H9 (cell line): ENCODE results near the gene PARD6B. TPM values are rescaled to one million over a fixed set of nuclear protein-coding genes. Genes with fewer than 3 reads are reported as not detected.

Experiments used
- DNase-seq: peaks from one replicate; pipeline ENCODE4 v3.0.0-alpha.2; 2017
- H2AFZ ChIP-seq: one replicate; pipeline ENCODE4 v1.6.1; 2013; ENCODE audit warnings: mild to moderate bottlenecking, low read length, control low read depth, moderate library complexity
- H2AK5ac ChIP-seq: 2 replicates; pipeline ENCODE4 v1.6.1; 2013; ENCODE audit warnings: low read length, control low read depth, mixed read lengths; ENCODE audit not compliant: insufficient read length
- H2BK120ac ChIP-seq: one replicate; pipeline ENCODE4 v1.6.1; 2013; ENCODE audit warnings: low read depth, mild to moderate bottlenecking, low read length, control low read depth, inconsistent platforms; ENCODE audit not compliant: poor library complexity, severe bottlenecking
- H2BK12ac ChIP-seq: 2 replicates; pipeline ENCODE4 v1.6.1; 2013; ENCODE audit warnings: low read length, control low read depth, mixed read lengths, low read depth; ENCODE audit not compliant: insufficient read length
- H2BK15ac ChIP-seq: 2 replicates; pipeline ENCODE4 v1.6.1; 2013; ENCODE audit warnings: low read depth, low read length, control low read depth
- H2BK20ac ChIP-seq: one replicate; pipeline ENCODE4 v1.6.1; 2013; ENCODE audit warnings: low read depth, mild to moderate bottlenecking, low read length, control low read depth, inconsistent platforms; ENCODE audit not compliant: poor library complexity, severe bottlenecking
- H2BK5ac ChIP-seq: 2 replicates; pipeline ENCODE4 v1.6.1; 2013; ENCODE audit warnings: low read length, control low read depth, mixed read lengths; ENCODE audit not compliant: insufficient read length
- H3K14ac ChIP-seq: 2 replicates; pipeline ENCODE4 v1.6.1; 2013; ENCODE audit warnings: low read length, control low read depth; ENCODE audit not compliant: insufficient read depth
- H3K18ac ChIP-seq: 2 replicates; pipeline ENCODE4 v1.6.1; 2013; ENCODE audit warnings: low read depth, mild to moderate bottlenecking, mixed read lengths, low read length, control low read depth; ENCODE audit not compliant: insufficient read length
- H3K23ac ChIP-seq: 2 replicates; pipeline ENCODE4 v1.6.1; 2013; ENCODE audit warnings: low read length, control low read depth, mixed read lengths, low read depth; ENCODE audit not compliant: insufficient read length
- H3K23me2 ChIP-seq: 2 replicates; pipeline ENCODE4 v1.6.1; 2013; ENCODE audit warnings: low read depth, mild to moderate bottlenecking, mixed read lengths, low read length, control low read depth; ENCODE audit not compliant: insufficient read length, poor library complexity, severe bottlenecking
- H3K27ac ChIP-seq: 2 replicates; pipeline ENCODE4 v1.5.1; 2013; ENCODE audit warnings: low read length, control low read depth, mixed read lengths, low read depth; ENCODE audit not compliant: insufficient read length
- H3K27me3 ChIP-seq: 2 replicates; pipeline ENCODE4 v1.6.1; 2013; ENCODE audit warnings: low read length, control low read depth, inconsistent platforms; ENCODE audit not compliant: insufficient read depth
- H3K4ac ChIP-seq: 2 replicates; pipeline ENCODE4 v1.6.1; 2013; ENCODE audit warnings: low read depth, mild to moderate bottlenecking, control low read depth, inconsistent platforms, low read length, moderate library complexity
- H3K4me1 ChIP-seq: 2 replicates; pipeline ENCODE4 v1.6.1; 2013; ENCODE audit warnings: low read length, control low read depth, inconsistent platforms; ENCODE audit not compliant: insufficient read depth
- H3K4me2 ChIP-seq: 2 replicates; pipeline ENCODE4 v1.6.1; 2013; ENCODE audit warnings: low read length, control low read depth, mixed read lengths; ENCODE audit not compliant: insufficient read length, insufficient read depth
- H3K56ac ChIP-seq: 2 replicates; pipeline ENCODE4 v1.6.1; 2013; ENCODE audit warnings: low read depth, mild to moderate bottlenecking, mixed read lengths, low read length, control low read depth; ENCODE audit not compliant: insufficient read length
- H3K79me1 ChIP-seq: 2 replicates; pipeline ENCODE4 v1.6.1; 2013; ENCODE audit warnings: low read depth, mild to moderate bottlenecking, moderate library complexity, low read length, control low read depth, inconsistent platforms; ENCODE audit not compliant: insufficient read depth, poor library complexity, severe bottlenecking
- H3K79me2 ChIP-seq: 2 replicates; pipeline ENCODE4 v1.6.1; 2013; ENCODE audit warnings: low read length, control low read depth, inconsistent platforms; ENCODE audit not compliant: insufficient read depth
- H3K9ac ChIP-seq: 2 replicates; pipeline ENCODE4 v1.6.1; 2013; ENCODE audit warnings: low read length, control low read depth, mixed read lengths; ENCODE audit not compliant: insufficient read length; ENCODE audit errors: extremely low read depth
- H3K9me3 ChIP-seq: one replicate; pipeline ENCODE4 v1.6.1; 2013; ENCODE audit warnings: low read depth, low read length, inconsistent platforms; ENCODE audit not compliant: control insufficient read depth
- H3T11ph ChIP-seq: one replicate; pipeline ENCODE4 v1.6.1; 2013; ENCODE audit warnings: mild to moderate bottlenecking, low read length, control low read depth, inconsistent platforms
- H4K20me1 ChIP-seq: one replicate; pipeline ENCODE4 v1.6.1; 2013; ENCODE audit not compliant: control insufficient read depth, insufficient read length, insufficient read depth
- H4K5ac ChIP-seq: 2 replicates; pipeline ENCODE4 v1.6.1; 2013; ENCODE audit warnings: low read depth, mild to moderate bottlenecking, mixed read lengths, low read length, control low read depth; ENCODE audit not compliant: insufficient read length
- H4K8ac ChIP-seq: replicated peaks from 2 replicates; pipeline ENCODE4 v1.6.1; 2013; ENCODE audit warnings: low read length, control low read depth, mixed read lengths, low read depth; ENCODE audit not compliant: insufficient read length
- H4K91ac ChIP-seq: 2 replicates; pipeline ENCODE4 v1.6.1; 2013; ENCODE audit warnings: low read depth, mild to moderate bottlenecking, moderate library complexity, mixed read lengths, low read length, control low read depth; ENCODE audit not compliant: insufficient read length
- H3K27ac Mint-ChIP-seq, 3 experiments: 2 replicates in 2 of 3; 3 replicates in 1 of 3; pipeline ENCODE4 v1.8.0; 2020 to 2021; ENCODE audit warnings: mixed read lengths in 3 of 3, mild to moderate bottlenecking in 1 of 3, moderate library complexity in 1 of 3
- H3K27me3 Mint-ChIP-seq: 2 replicates; pipeline ENCODE4 v1.8.0; 2021; ENCODE audit warnings: low read depth, mild to moderate bottlenecking, moderate library complexity, mixed read lengths
- H3K36me3 Mint-ChIP-seq, 3 experiments: 2 replicates in 2 of 3; 3 replicates in 1 of 3; pipeline ENCODE4 v1.8.0; 2020 to 2021; ENCODE audit warnings: low read depth in 3 of 3, mixed read lengths in 3 of 3; ENCODE audit not compliant: insufficient read depth in 1 of 3
- H3K4me1 Mint-ChIP-seq, 2 experiments: 2 replicates each; pipeline ENCODE4 v1.8.0; 2020; ENCODE audit warnings: mixed read lengths in 2 of 2
- H3K4me3 Mint-ChIP-seq, 2 experiments: 2 replicates in 1 of 2; 3 replicates in 1 of 2; pipeline ENCODE4 v1.8.0; 2020 to 2021; ENCODE audit warnings: mild to moderate bottlenecking in 2 of 2, mixed read lengths in 2 of 2, moderate library complexity in 1 of 2
- H3K9me3 Mint-ChIP-seq, 2 experiments: 2 replicates in 1 of 2; 3 replicates in 1 of 2; pipeline ENCODE4 v1.8.0; 2020; ENCODE audit warnings: mild to moderate bottlenecking in 2 of 2, mixed read lengths in 2 of 2, moderate library complexity in 1 of 2
- whole genome bisulfite sequencing: extraction: QIAGEN DNeasy Blood & Tissue Kit; methylation state at CpG from one replicate; pipeline ENCODE4 v1.1.7; 2013; ENCODE audit warnings: missing lambda C conversion rate, low lambda C conversion rate, mixed read lengths; ENCODE audit not compliant: insufficient read length; ENCODE audit errors: extremely low coverage; 5-methylcytosine and 5-hydroxymethylcytosine counted together
- total RNA-seq: library from RNA; stranded (reverse); gene quantifications from 2 replicates; pipeline ENCODE4 v1.2.1, GENCODE V29; 2021
- TF ChIP-seq, protein P1 (sequence below): fragments of 200-600 bp; sonication (generic); conservative IDR thresholded peaks from 3 replicates; pipeline ENCODE4 v1.8.0; 2021; ENCODE audit warnings: antibody characterized with exemption, mild to moderate bottlenecking

The PARD6B gene
- total RNA-seq, 1 experiment from 2014 or later = 27.4 TPM

DNA sequence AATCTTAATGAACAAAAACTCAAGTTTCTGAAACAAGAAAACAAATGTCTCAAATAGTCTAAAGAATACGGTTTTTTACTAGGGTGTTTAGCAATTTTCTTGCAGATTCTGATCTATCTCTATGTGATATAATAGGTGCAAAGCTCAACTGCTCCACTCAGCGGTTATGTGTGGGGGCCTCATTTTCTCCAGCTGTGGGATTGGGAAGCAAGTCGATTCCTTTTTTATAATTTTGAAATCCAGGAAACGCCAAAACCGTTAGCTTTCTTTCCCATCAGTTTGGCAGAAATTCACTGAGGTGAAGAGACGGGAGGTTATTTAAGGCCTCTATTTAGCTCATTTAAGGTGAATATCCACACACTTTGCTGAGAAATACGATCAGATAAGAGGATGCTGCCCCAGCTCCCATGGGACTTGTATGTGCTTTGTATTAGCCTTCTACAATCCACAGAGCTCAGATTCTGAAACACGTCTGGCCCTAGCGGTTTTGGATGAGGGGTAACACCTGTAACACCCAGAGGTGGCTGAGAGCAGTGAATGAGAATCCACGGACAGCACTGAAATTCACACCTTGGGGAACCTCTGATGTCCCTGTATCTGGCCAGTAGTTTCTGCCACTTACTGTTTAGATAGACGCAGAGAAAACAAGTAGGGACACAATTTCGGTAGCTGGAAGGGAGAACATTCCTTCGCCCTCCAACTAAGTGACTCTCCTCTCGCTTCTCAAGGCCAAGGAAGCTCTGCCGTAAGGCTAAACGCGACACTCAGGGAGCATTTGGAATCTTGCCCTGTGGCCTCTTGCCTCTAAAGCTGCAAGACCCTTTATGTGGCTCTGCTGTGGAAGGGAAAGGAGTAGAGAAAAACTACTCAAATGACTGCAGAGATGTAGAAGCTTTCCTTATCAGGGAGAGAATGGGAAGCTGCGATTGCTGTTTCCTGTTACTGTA, 56.9 kb downstream of the PARD6B start:
- no peaks in the 10 kb centered on the region for H4K20me1 ChIP-seq
- no peak overlapping the region for H2BK12ac ChIP-seq
- H3K4me1 ChIP-seq = no peaks in the 10 kb centered on the region
- no peak overlapping the region for H2BK5ac ChIP-seq
- no peaks in the 10 kb centered on the region for H3K79me1 ChIP-seq
- H3K27me3 ChIP-seq = no peaks in the 10 kb centered on the region
- no CpG with 5 or more reads among the region's 18 CpGs for WGBS
- Mint-ChIP-seq H3K4me3 (no peak overlapping the region), H3K4me1 (peaks cover 14 to 30% of the 10 kb centered on the region in 2 experiments), H3K36me3 (peaks cover 0 to 11% (median 2%) of the 10 kb centered on the region in 3 experiments; a peak in 4 of 7 replicates), H3K27me3 (peaks cover 6% of the 10 kb centered on the region; the same call in 1 of the 2 replicates), H3K9me3 (peaks cover 1 to 10% of the 10 kb centered on the region in 2 experiments; a peak in 4 of 5 replicates), H3K27ac (peak overlapping the region in 1 of 3 experiments; percentile 58; a peak in 1 of 7 replicates)
- H2BK20ac ChIP-seq = no peak overlapping the region
- H3K9ac ChIP-seq = no peak overlapping the region
- H3K56ac ChIP-seq = no peak overlapping the region
- H3K4ac ChIP-seq = no peak overlapping the region
- H3K27ac ChIP-seq = no peak overlapping the region
- H3K9me3 ChIP-seq = no peaks in the 10 kb centered on the region
- H4K8ac ChIP-seq = no peak overlapping the region
- no peak overlapping the region for H4K5ac ChIP-seq
- no peak overlapping the region for H4K91ac ChIP-seq
- peak overlapping the region; percentile 29 for H3T11ph ChIP-seq
- H2BK120ac ChIP-seq = no peak overlapping the region
- H3K79me2 ChIP-seq = no peaks in the 10 kb centered on the region
- H3K23me2 ChIP-seq = no peaks in the 10 kb centered on the region
- no peak overlapping the region for H2AFZ ChIP-seq
- H3K23ac ChIP-seq = no peak overlapping the region
- no peak overlapping the region for H3K4me2 ChIP-seq
- H2BK15ac ChIP-seq = no peak overlapping the region
- H3K18ac ChIP-seq = no peak overlapping the region
- TF ChIP-seq, protein P1, sequence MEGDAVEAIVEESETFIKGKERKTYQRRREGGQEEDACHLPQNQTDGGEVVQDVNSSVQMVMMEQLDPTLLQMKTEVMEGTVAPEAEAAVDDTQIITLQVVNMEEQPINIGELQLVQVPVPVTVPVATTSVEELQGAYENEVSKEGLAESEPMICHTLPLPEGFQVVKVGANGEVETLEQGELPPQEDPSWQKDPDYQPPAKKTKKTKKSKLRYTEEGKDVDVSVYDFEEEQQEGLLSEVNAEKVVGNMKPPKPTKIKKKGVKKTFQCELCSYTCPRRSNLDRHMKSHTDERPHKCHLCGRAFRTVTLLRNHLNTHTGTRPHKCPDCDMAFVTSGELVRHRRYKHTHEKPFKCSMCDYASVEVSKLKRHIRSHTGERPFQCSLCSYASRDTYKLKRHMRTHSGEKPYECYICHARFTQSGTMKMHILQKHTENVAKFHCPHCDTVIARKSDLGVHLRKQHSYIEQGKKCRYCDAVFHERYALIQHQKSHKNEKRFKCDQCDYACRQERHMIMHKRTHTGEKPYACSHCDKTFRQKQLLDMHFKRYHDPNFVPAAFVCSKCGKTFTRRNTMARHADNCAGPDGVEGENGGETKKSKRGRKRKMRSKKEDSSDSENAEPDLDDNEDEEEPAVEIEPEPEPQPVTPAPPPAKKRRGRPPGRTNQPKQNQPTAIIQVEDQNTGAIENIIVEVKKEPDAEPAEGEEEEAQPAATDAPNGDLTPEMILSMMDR = peak; percentile 48; the same call in 2 of the 3 replicates
- no peak for DNase-seq
- H2AK5ac ChIP-seq = no peak overlapping the region
- H3K14ac ChIP-seq = no peak overlapping the region
